ENCODE data around the gene EFHD1. TPM values are rescaled to one million over a fixed set of nuclear protein-coding genes. Genes with fewer than 3 reads are reported as not detected.
A peak's percentile ranks its signal among the peaks of the same experiment; 100 is the strongest.

The EFHD1 gene
- total and polyA plus RNA-seq, 10 donors: 13.6 to 96.2 (median 46.4) TPM

DNA sequence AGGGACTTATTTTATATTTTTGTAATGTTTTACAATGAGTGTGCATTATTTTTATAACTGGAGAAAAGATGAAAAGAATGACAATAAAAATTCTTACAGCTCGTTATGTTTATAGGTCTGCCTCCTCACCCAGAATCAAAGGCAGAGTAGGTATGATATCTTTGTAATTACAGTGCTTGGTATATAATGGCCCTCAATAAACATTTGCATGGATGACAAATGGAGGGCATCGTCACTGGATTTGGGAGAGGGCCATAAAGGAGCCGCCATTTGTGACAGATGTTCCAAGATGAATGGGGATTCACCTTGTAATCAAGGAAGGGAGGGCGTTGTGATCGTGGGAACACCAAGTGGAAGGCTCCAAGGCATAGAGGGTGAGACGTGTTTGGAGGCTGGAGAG lies 41.1 kb downstream of the EFHD1 start:
- DNase-seq: no peak
- 74 to 93% (median 88%) methylated on average over 6 of the region's 6 CpGs for WGBS, 5 donors
- Histone ChIP-seq H3K36me3 (peaks cover 0 to 50% (median 2%) of the 10 kb centered on the region in 6 donors), H3K27me3 (replicated peaks in 1 of 7) (peaks cover 0 to 3% (median 0%) of the 10 kb centered on the region in 7 donors), H3K9me3 (no peaks in the 10 kb centered on the region), H3K4me3 (no peak overlapping the region), H3K27ac (peak overlapping the region in 1 of 8 donors; percentile 68), H3K4me1 (peaks cover 0 to 12% (median 3%) of the 10 kb centered on the region in 6 donors)
- no peak for TF ChIP-seq POLR2A (IDR thresholded peaks at IDR 0.05)
- no peak for TF ChIP-seq CTCF (IDR thresholded peaks at IDR 0.05 in 8 of 11, conservative IDR thresholded peaks at IDR 0.05 in 3 of 11)
- TF ChIP-seq POLR2AphosphoS5 (IDR thresholded peaks at IDR 0.05): no peak
- intact Hi-C loops (cut with DNase I; ENCODE audit: low total_unique reads): no loop called here

- H3K4me3 ChIP-seq: no peak overlapping the region
- DNase-seq: peak; percentile 51
- intact Hi-C loops (cut with DNase I; ENCODE audit: low total_unique reads): no loop called here
- TF ChIP-seq CTCF (IDR thresholded peaks at IDR 0.05 in 8 of 11, conservative IDR thresholded peaks at IDR 0.05 in 3 of 11) (no peak), POLR2AphosphoS5 (IDR thresholded peaks at IDR 0.05) (no peak), POLR2A (IDR thresholded peaks at IDR 0.05) (no peak)
- peak overlapping the region in 5 of 8 donors; percentile 48 to 68 (median 64) for H3K27ac ChIP-seq
- WGBS, 5 donors: 91 to 96% (median 95%) methylated on average over 10 of the region's 10 CpGs
- no peaks in the 10 kb centered on the region for H3K9me3 ChIP-seq
- peaks cover 0 to 50% (median 2%) of the 10 kb centered on the region in 6 donors for H3K36me3 ChIP-seq
- H3K27me3 ChIP-seq (replicated peaks in 1 of 7): peaks cover 0 to 1% (median 0%) of the 10 kb centered on the region in 7 donors
- peaks cover 0 to 15% (median 3%) of the 10 kb centered on the region in 6 donors for H3K4me1 ChIP-seq
Observed at GRCh38 chr2:232675381-232675780, 42.0 kb downstream of the EFHD1 start.

DNA sequence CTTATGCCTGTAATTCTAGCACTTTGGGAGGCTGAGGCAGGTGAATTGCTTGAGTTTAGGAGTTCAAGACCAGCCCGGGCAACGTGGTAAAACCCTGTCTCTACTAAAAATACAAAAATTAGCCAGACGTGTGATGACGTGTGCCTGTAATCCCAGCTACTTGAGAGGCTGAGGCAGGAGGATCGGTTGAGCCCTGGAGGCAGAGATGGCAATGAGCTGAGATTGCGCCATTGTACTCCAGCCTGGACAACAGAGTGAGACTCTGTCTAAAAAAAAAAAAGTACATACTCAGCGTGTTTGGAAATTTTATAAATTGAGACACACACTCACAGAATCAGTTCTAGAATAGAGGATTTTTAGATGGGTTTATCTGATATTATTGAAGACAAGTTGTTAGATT lies 46.6 kb downstream of the EFHD1 start:
- intact Hi-C loops (cut with DNase I; ENCODE audit: low total_unique reads): no loop called here
- peaks cover 0 to 6% (median 0%) of the 10 kb centered on the region in 7 donors for H3K27me3 ChIP-seq (replicated peaks in 1 of 7)
- H3K4me3 ChIP-seq: no peak overlapping the region
- no peaks in the 10 kb centered on the region for H3K9me3 ChIP-seq
- peak; percentile 4 for DNase-seq
- peak overlapping the region in 6 of 8 donors; percentile 40 to 77 (median 70) for H3K27ac ChIP-seq
- peaks cover 0 to 10% (median 0%) of the 10 kb centered on the region in 6 donors for H3K36me3 ChIP-seq
- 81 to 88% (median 83%) methylated on average over 7 of the region's 7 CpGs for WGBS, 5 donors
- no peak for TF ChIP-seq CTCF (IDR thresholded peaks at IDR 0.05 in 8 of 11, conservative IDR thresholded peaks at IDR 0.05 in 3 of 11)
- no peak for TF ChIP-seq POLR2AphosphoS5 (IDR thresholded peaks at IDR 0.05)
- TF ChIP-seq POLR2A (IDR thresholded peaks at IDR 0.05): no peak
- H3K4me1 ChIP-seq: peaks cover 0 to 31% (median 6%) of the 10 kb centered on the region in 6 donors

GRCh38 chr2:232681527-232681926 lies 48.1 kb downstream of the EFHD1 start:
- Histone ChIP-seq H3K36me3 (peaks cover 0 to 5% (median 0%) of the 10 kb centered on the region in 6 donors), H3K4me1 (peaks cover 0 to 31% (median 6%) of the 10 kb centered on the region in 6 donors), H3K27ac (peak overlapping the region in 5 of 8 donors; percentile 54 to 77 (median 74)), H3K4me3 (no peak overlapping the region), H3K9me3 (no peaks in the 10 kb centered on the region), H3K27me3 (replicated peaks in 1 of 7) (peaks cover 0 to 6% (median 0%) of the 10 kb centered on the region in 7 donors)
- WGBS, 5 donors: 64 to 87% (median 79%) methylated on average over 10 of the region's 10 CpGs
- peak; percentile 78 for DNase-seq
- no peak for TF ChIP-seq POLR2A (IDR thresholded peaks at IDR 0.05)
- peak; percentile 27 to 68 (median 68) for TF ChIP-seq POLR2AphosphoS5 (IDR thresholded peaks at IDR 0.05)
- intact Hi-C loops (cut with DNase I; ENCODE audit: low total_unique reads): no loop called here
